Middle frontal gyrus (tissue), 1 donor: ENCODE data around the gene GAPVD1.
"Not testable (repeated sequence)": the region's sequence is repeated elsewhere in the genome, so short reads cannot be mapped to it uniquely, and the experiment has no call there.

Experiments used
- DNase-seq: peaks from one replicate; pipeline ENCODE4 v3.0.0-alpha.2; 2015; ENCODE audit warnings: low spot score; ENCODE audit errors: extremely low spot score

Gene GAPVD1, protein sequence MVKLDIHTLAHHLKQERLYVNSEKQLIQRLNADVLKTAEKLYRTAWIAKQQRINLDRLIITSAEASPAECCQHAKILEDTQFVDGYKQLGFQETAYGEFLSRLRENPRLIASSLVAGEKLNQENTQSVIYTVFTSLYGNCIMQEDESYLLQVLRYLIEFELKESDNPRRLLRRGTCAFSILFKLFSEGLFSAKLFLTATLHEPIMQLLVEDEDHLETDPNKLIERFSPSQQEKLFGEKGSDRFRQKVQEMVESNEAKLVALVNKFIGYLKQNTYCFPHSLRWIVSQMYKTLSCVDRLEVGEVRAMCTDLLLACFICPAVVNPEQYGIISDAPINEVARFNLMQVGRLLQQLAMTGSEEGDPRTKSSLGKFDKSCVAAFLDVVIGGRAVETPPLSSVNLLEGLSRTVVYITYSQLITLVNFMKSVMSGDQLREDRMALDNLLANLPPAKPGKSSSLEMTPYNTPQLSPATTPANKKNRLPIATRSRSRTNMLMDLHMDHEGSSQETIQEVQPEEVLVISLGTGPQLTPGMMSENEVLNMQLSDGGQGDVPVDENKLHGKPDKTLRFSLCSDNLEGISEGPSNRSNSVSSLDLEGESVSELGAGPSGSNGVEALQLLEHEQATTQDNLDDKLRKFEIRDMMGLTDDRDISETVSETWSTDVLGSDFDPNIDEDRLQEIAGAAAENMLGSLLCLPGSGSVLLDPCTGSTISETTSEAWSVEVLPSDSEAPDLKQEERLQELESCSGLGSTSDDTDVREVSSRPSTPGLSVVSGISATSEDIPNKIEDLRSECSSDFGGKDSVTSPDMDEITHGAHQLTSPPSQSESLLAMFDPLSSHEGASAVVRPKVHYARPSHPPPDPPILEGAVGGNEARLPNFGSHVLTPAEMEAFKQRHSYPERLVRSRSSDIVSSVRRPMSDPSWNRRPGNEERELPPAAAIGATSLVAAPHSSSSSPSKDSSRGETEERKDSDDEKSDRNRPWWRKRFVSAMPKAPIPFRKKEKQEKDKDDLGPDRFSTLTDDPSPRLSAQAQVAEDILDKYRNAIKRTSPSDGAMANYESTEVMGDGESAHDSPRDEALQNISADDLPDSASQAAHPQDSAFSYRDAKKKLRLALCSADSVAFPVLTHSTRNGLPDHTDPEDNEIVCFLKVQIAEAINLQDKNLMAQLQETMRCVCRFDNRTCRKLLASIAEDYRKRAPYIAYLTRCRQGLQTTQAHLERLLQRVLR (N-terminal part only)

DNA sequence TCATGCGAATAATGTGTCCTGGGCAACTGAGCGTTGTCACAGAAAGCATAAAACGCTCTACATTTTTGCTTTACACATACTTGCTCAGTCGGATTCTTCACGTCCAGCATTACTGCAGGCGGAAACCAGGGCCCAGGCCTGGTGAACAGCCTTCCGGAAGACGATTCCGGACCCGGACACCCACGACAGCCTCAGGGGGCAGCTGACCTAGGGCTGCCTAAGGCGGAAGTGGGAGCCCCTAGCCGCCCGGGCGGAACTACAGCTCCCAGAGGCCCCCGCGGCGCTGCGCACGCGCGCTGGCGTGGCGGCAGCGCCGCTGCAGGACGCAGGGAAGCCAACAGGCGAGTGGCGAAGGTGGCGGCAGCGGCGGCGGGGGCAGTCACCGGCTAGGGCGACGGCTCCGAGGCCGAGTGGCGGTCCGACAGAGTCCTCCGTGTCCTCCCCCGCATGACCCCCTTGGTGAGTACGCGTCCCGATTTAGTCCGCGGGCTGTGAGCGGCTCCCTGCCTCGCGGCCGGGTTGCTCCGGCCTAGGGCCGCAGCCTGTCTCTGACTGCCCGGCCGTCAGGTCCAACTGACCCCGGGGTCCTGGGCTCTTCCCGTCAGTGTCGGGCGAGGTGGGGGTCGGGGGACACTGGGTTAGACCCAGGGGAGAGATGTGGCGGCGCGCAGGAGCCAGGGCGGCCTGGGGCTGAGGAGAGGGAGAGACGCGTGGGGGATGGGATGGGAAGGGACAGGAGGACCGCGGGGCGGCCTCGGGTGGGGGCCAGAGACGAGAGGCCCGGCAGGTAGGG, at the start of gene GAPVD1:
Gene GAPVD1 (plus strand): TSS at position 326 of the 793 bp plus-strand sequence. CDS start 37,096 bp downstream, outside the sequence.
- peak; percentile 84 for DNase-seq

DNA sequence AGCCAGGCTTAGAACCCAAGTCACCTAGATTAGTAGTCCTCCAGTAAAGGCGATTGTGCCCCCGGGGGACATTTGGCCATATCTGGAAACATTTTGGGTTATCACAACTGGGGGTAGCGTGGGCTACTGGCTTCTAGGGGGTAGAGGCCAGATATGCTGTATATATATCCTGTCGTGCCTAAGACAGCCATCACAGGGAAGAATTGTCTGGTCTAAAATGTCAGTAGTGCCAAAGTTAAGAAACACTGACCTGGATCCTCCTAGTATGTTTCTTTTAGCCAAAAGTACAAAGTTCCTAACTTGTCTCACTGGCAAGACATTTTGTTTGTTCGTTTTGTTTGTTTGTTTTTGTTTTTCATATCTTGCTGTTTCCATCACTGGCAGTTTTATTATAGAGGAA, 47.4 kb upstream of the GAPVD1 start:
- DNase-seq: no peak

DNA sequence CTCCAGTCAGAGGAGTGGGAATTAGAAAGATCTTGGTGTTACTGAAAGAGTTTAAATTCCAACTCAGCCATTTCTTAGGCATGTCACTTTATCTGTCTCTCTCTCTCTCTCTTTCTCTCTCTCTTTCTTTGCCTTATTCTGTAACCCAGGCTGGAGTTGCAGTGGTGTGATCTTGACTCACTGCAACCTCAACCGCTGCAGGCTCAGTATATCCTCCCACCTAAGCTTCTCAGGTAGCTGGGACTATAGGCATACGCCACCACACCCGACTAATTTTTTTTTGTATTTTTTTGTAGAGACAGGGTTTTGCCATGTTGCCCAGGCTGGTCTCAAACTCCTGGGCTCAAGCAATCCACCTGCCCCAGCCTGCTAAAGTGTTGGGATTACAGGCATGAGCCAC, 43.0 kb upstream of the GAPVD1 start:
- DNase-seq: no peak

DNA sequence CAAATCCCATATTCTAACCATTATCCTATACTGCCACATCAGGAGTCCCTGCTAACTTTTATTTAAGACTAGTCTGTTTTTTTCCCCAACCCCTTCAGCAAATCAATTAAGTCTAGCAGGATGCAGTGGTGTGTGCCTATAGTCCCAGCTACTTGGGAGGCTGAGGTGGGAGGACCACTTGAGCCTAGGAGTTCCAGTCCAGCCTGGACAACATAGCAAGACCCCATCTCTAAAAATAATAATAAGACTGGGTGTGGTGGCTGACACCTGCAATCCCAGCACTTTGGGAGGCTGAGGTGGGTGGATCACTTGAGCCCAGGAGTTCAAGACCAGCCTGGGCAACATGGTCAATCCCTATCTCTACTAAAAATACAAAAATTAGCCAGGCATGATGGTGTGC, 36.8 kb upstream of the GAPVD1 start:
- DNase-seq: not testable (repeated sequence)

DNA sequence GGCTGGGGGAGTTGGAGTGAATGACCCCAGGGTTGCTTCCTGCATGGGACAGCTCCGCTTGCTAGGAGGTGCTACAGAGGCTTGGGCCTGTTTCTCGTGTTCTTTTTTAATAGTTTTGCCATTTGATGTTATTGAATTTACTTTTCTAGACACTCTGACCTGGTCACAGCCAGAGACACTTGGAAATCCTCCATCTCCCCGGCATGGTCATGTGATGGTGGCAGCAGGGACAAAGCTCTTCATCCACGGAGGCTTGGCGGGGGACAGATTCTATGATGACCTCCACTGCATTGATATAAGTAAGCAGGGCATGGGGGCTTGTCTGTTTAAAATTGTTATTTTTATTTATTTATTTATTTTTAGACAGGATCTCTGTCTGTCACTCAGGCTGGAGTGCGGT, 33.9 kb upstream of the GAPVD1 start:
- DNase-seq: no peak

DNA sequence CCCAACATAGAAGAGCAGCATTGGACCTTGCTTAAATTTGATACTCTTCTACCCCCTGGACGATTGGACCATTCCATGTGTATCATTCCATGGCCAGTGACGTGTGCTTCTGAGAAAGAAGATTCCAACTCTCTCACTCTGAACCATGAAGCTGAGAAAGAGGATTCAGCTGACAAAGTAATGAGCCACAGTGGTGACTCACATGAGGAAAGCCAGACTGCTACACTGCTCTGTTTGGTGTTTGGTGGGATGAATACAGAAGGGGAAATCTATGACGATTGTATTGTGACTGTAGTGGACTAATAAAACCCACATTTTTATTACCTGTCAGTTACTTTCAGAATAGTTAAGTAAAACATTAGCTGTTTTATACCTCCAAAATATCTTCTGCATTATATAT, 27.9 kb upstream of the GAPVD1 start:
- DNase-seq: no peak

DNA sequence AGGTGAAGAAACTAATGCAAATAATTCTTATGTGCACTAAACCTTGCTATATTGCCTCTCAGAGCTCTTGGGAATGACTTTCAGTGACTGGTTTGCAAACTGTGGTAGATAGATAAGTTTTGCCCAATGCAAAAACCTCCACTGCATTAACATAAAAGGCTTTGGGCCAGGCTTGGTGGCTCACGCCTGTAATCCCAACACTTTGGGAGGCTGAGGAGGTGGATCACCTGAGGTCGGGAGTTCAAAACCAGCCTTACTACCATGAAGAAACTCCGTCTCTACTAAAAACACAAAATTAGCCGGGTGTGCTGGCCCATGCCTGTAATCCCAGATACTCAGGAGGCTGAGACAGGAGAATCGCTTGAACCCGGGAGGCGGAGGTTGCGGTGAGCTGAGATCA, 27.5 kb upstream of the GAPVD1 start:
- not testable (repeated sequence) for DNase-seq

DNA sequence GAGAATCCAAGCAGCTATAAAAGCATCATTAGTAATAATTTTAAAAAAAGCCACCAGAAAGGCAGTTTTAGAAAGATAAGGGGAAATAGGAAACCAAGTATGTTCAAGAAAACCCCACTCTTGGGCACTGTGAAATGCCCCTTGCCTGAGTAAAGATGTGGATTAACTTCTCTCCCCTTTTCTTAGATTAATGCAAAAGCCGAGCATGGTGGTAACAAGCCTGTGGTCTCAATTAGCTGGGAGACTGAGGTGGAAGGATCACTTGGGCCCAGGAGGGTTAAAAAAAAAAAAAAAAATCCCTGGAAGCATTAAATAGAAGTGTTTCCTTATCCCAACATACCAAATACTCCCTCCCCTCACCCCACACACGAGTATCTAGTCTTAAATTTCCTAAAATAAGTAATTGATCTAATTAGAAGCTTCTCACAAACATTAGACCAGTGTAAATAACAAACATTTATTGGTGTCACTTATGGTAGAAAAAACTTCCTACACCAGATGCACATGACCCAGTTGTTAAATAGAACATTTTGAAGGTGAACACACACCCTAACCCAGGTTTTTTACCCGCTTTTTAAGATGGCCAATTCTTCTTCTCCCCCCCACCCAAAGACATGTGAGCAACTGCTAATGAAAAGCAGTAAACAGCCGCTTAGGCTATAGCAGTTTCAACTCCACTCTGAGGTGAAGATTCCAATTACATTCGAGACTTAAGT, 25.7 kb upstream of the GAPVD1 start:
- DNase-seq: no peak

DNA sequence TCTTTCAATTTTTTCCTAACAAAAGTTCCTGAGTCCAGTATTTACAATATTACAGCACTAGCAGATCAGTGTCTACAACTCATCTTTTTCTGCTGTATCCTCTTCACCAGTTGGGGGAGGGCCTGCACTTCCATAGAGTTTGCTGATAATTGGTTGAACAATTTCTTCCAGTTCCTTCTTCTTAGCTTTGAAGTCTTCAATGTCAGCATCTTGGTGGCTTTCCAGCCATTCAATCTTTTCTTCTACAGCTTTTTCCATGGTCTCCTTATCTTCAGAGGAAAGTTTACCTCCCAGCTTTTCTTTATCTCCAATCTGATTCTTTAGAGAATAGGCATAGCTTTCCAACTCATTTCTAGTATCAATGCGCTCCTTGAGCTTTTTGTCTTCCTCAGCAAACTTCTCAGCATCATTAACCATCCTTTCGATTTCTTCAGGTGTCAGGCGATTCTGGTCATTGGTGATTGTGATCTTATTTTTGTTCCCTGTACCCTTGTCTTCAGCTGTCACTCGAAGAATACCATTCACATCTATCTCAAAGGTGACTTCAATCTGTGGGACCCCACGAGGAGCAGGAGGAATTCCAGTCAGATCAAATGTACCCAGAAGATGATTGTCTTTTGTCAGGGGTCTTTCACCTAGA, 25.0 kb upstream of the GAPVD1 start:
- not testable (repeated sequence) for DNase-seq

DNA sequence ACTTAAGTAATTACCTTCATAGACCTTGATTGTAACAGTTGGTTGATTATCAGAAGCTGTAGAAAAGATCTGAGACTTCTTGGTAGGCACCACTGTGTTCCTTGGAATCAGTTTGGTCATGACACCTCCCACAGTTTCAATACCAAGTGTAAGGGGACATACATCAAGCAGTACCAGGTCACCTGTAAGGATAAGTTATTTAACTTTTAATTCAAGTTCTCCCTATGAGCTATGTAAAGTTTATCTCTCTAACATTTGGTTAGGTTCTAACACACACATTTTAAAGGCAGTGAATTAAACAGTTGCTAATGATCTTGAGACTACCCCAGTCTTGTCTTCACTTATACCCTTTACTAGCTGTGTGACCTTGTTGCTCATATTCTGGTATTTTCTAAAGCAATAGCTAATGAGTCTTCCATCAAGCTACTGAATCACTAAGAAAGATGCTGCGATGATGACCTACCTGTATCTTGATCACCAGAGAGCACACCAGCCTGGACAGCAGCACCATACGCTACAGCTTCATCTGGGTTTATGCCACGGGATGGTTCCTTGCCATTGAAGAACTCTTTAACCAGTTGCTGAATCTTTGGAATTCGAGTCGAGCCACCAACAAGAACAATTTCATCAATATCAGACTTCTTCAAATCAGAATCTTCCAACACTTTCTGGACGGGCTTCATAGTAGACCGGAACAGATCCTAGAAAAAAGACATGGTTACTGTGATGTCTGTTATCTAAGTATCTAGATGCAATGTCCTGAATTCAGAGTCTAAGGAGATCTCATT, 23.3 kb upstream of the GAPVD1 start:
- no peak for DNase-seq

DNA sequence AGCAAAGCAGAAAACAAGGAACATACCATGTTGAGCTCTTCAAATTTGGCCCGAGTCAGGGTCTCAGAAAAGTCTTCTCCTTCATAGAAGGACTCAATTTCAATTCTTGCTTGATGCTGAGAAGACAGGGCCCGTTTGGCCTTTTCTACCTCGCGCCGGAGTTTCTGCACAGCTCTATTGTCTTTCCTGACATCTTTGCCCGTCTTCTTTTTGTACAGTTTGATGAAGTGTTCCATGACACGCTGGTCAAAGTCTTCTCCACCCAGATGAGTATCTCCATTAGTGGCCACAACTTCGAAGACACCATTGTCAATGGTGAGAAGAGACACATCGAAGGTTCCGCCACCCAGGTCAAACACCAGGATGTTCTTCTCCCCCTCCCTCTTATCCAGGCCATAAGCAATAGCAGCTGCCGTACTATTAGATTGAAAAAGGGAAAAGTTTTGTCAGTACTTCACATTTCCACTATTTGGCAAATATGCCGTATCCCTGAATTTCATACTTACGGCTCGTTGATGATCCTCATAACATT, 22.6 kb upstream of the GAPVD1 start:
- no peak for DNase-seq

DNA sequence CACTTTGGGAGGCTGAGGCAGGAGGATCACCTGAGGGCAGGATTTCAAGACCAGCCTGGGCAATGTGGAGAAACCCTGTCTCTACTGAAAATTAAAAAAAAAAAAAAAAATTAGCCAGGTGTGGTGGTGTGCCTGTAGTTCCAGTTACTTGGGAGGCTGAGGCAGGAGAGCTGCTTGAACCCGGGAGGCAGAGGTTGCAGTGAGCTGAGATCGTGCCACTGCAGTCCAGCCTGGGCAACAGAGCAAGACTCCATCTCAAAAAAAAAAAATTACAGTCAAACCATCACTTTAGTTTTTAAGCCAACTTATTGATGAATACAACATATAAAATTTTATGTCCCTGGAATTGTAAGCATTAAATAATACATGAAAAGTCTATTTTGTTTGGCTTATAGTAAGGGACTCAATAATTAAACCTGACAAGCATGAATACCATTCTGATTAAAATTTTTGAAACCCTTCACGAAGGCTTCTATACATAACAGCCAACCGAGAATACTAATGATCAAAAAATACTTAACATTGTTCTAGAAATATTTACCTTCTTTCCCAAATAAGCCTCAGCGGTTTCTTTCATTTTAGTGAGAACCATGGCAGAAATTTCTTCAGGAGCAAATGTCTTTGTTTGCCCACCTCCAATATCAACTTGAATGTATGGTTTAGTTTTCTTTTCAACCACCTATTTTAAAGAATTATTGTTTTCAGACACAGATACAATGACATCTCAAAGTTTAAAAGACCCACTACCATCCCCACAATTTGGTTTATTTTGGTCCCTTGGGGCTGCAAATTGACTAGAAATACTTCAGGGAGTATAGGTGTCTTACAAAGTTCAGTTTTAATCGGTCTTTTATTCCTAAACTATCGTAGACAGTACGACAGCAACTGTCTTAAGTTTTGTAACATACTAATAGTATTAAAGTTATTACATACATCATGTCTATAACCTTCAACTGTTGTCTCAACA, 21.7 kb upstream of the GAPVD1 start:
- no peak for DNase-seq

DNA sequence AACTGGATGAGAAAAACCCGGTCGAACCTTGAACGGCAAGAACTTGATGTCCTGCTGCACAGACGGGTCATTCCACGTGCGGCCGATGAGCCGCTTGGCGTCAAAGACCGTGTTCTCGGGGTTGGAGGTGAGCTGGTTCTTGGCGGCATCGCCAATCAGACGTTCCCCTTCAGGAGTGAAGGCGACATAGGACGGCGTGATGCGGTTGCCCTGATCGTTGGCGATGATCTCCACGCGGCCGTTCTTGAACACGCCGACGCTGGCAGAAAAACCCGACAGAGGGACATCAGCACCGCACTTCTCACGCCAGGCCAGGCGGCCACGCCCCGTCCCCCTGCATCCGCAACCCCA, 21.0 kb upstream of the GAPVD1 start:
- DNase-seq: no peak

DNA sequence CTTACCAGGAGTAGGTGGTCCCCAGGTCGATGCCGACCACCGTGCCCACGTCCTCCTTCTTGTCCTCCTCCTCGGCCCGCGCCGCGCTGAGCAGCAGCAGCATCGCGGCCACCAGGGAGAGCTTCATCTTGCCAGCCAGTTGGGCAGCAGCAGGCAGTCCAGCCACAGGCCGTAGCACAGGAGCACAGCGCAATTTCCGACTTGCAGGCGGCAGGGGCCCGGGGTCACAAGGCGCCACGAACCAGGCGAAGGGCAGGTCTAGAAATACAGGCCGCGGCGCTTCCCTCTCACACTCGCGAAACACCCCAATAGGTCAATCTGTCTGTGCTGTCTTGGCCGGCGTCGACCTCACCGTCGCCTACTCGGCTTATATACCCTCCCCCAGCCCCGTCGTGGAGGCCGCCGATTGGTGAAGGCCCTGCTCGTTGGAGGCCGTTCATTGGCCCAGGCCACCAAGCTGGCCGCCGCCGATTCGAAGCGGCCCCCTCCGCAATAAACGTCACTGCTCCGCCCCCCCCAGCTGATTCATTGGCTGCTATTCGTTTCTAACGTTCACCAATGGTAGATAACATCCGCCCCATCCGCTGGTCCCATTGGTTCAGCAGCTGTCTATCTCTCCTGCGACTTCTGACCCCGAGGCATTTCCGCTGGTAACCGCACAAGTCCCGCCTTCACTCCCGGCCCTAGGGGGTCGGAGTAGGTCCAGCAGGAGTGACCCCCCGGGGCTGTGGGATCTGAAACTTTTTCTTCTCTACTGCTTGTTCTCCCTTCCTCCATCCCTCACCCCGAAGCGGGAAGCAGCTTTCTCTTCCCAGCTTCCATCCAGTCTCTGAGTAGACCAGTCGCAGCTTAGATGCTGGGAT, 20.4 kb upstream of the GAPVD1 start, which contains the start of gene HSPA5:
Gene HSPA5 (minus strand): TSS at position 344 of the 863 bp plus-strand sequence. CDS start 217 bp downstream, at position 127.
- peak; percentile 98 for DNase-seq

DNA sequence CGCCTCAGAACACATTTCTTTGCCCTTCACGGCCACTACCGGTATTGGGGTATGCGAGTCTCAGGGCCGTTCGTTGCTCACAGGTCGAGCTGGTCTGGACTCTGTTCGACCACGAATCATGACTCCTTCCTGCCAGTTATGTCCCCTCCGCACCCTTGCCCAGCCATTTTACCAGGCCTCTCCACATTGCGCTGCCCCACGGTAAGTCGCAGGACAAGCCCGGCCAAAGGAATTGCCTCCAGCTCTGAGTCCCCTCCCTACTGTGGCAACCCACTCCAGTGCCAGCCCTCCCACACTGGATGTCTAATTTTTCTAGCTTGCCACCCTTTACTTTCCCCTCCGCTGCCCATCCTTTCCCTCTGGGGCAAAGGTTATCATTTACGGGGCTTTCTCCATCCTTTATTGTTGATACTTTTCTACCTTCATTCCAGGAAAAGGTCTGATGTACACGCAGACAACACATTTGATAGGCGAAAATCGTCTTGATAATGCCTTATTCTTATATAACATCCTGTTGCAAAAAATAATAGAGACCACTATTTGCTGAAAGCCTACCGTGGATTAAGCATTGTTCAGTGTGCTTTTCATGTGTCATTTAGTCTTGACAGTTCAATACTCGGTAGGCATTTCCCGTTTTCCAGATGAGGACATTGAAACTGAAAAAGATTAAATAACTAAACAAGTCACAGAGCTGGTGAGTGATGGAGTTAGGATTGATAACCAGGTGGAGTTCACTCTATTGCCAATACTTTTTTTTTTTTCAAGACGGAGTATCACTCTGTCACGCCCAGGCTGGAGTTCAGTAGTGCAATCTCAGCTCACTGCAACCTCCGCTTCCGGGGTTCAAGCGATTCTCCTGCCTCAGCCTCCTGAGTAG, 19.5 kb upstream of the GAPVD1 start:
- DNase-seq: no peak
